ENCODE measurements around the gene EHMT1. TPM values are rescaled to one million over a fixed set of nuclear protein-coding genes. Genes with fewer than 3 reads are reported as not detected.

Gene EHMT1
- total RNA-seq, 2 experiments from 2014 or later: 87.1 to 91.4 TPM

GRCh38 chr9:137789295-137789895, 170.6 kb downstream of the EHMT1 start:
- Mint-ChIP-seq H3K4me3 (no peak overlapping the region), H3K27ac (no peak overlapping the region), H3K9me3 (no peaks in the 10 kb centered on the region), H3K4me1 (peaks cover 24% of the 10 kb centered on the region), H3K36me3 (ENCODE audit: low read depth) (peaks cover 56% of the 10 kb centered on the region), H3K27me3 (no peaks in the 10 kb centered on the region)
- ChIA-PET CTCF (no interaction called here), POLR2A (interaction anchor here (0.6 kb wide), 1 partner anchor 199 kb away, joined by 3 read pairs; no protein-coding TSS in a partner anchor)
- no peak for DNase-seq

- Mint-ChIP-seq H3K36me3 (ENCODE audit: low read depth) (peaks cover 54% of the 10 kb centered on the region), H3K9me3 (no peaks in the 10 kb centered on the region), H3K4me1 (peaks cover 17% of the 10 kb centered on the region), H3K27ac (no peak overlapping the region), H3K27me3 (no peaks in the 10 kb centered on the region), H3K4me3 (no peak overlapping the region)
- ChIA-PET POLR2A (no interaction called here), CTCF (no interaction called here)
- no peak for DNase-seq
These were observed 173.1 kb downstream of the EHMT1 start for GRCh38 chr9:137791947-137792346.

GRCh38 chr9:137793196-137793841, 174.5 kb downstream of the EHMT1 start:
- H3K27me3 Mint-ChIP-seq: no peaks in the 10 kb centered on the region
- peaks cover 11% of the 10 kb centered on the region for H3K4me1 Mint-ChIP-seq
- DNase-seq: no peak
- ChIA-PET CTCF (no interaction called here), POLR2A (no interaction called here)
- H3K4me3 Mint-ChIP-seq: no peak overlapping the region
- peaks cover 56% of the 10 kb centered on the region for H3K36me3 Mint-ChIP-seq (ENCODE audit: low read depth)
- peak overlapping the region; percentile 16 for H3K27ac Mint-ChIP-seq
- no peaks in the 10 kb centered on the region for H3K9me3 Mint-ChIP-seq

GRCh38 chr9:137795156-137795666, 176.4 kb downstream of the EHMT1 start:
- no peaks in the 10 kb centered on the region for H3K27me3 Mint-ChIP-seq
- H3K4me1 Mint-ChIP-seq: no peaks in the 10 kb centered on the region
- DNase-seq: no peak
- ChIA-PET POLR2A (no interaction called here), CTCF (no interaction called here)
- no peak overlapping the region for H3K27ac Mint-ChIP-seq
- H3K9me3 Mint-ChIP-seq: no peaks in the 10 kb centered on the region
- H3K36me3 Mint-ChIP-seq (ENCODE audit: low read depth): peaks cover 56% of the 10 kb centered on the region
- H3K4me3 Mint-ChIP-seq: no peak overlapping the region

GRCh38 chr9:137797206-137798120, 178.7 kb downstream of the EHMT1 start:
- Mint-ChIP-seq H3K27ac (no peak overlapping the region), H3K4me1 (no peaks in the 10 kb centered on the region), H3K9me3 (no peaks in the 10 kb centered on the region), H3K4me3 (no peak overlapping the region), H3K36me3 (ENCODE audit: low read depth) (peaks cover 55% of the 10 kb centered on the region), H3K27me3 (no peaks in the 10 kb centered on the region)
- DNase-seq: no peak
- ChIA-PET CTCF (no interaction called here), POLR2A (no interaction called here)

GRCh38 chr9:137798142-137798541, 179.3 kb downstream of the EHMT1 start:
- Mint-ChIP-seq H3K4me3 (no peak overlapping the region), H3K4me1 (no peaks in the 10 kb centered on the region), H3K27ac (no peak overlapping the region), H3K27me3 (no peaks in the 10 kb centered on the region), H3K36me3 (ENCODE audit: low read depth) (peaks cover 53% of the 10 kb centered on the region), H3K9me3 (no peaks in the 10 kb centered on the region)
- DNase-seq: no peak
- CTCF ChIA-PET: no interaction called here
- POLR2A ChIA-PET: no interaction called here

GRCh38 chr9:137798901-137799629, 180.3 kb downstream of the EHMT1 start:
- CTCF ChIA-PET: no interaction called here

GRCh38 chr9:137799630-137799983, 180.8 kb downstream of the EHMT1 start:
- Mint-ChIP-seq H3K27me3 (no peaks in the 10 kb centered on the region), H3K9me3 (no peaks in the 10 kb centered on the region), H3K4me3 (no peak overlapping the region), H3K27ac (no peak overlapping the region), H3K4me1 (no peaks in the 10 kb centered on the region), H3K36me3 (ENCODE audit: low read depth) (peaks cover 53% of the 10 kb centered on the region)
- DNase-seq: no peak
- ChIA-PET CTCF (no interaction called here), POLR2A (no interaction called here)

More at GRCh38 chr9:137798901-137799629, 180.3 kb downstream of the EHMT1 start:
- POLR2A ChIA-PET: no interaction called here
- Mint-ChIP-seq H3K9me3 (no peaks in the 10 kb centered on the region), H3K27ac (no peak overlapping the region), H3K4me3 (no peak overlapping the region), H3K27me3 (no peaks in the 10 kb centered on the region), H3K36me3 (ENCODE audit: low read depth) (peaks cover 51% of the 10 kb centered on the region), H3K4me1 (no peaks in the 10 kb centered on the region)
- no peak for DNase-seq

GRCh38 chr9:137800196-137801022, 181.6 kb downstream of the EHMT1 start:
- Mint-ChIP-seq H3K4me1 (no peaks in the 10 kb centered on the region), H3K9me3 (no peaks in the 10 kb centered on the region), H3K36me3 (ENCODE audit: low read depth) (peaks cover 57% of the 10 kb centered on the region), H3K4me3 (no peak overlapping the region), H3K27ac (no peak overlapping the region), H3K27me3 (no peaks in the 10 kb centered on the region)
- ChIA-PET CTCF (no interaction called here), POLR2A (no interaction called here)
- DNase-seq: no peak

GRCh38 chr9:137801023-137801319, 182.2 kb downstream of the EHMT1 start:
- Mint-ChIP-seq H3K36me3 (ENCODE audit: low read depth) (peaks cover 52% of the 10 kb centered on the region), H3K27ac (no peak overlapping the region), H3K4me3 (no peak overlapping the region), H3K4me1 (no peaks in the 10 kb centered on the region), H3K9me3 (no peaks in the 10 kb centered on the region), H3K27me3 (no peaks in the 10 kb centered on the region)
- ChIA-PET POLR2A (no interaction called here), CTCF (no interaction called here)
- DNase-seq: no peak

GRCh38 chr9:137802021-137802420, 183.2 kb downstream of the EHMT1 start:
- no peak for DNase-seq
- H3K27ac Mint-ChIP-seq: no peak overlapping the region
- no peaks in the 10 kb centered on the region for H3K4me1 Mint-ChIP-seq
- CTCF ChIA-PET: no interaction called here
- no peaks in the 10 kb centered on the region for H3K9me3 Mint-ChIP-seq
- no peaks in the 10 kb centered on the region for H3K27me3 Mint-ChIP-seq
- H3K4me3 Mint-ChIP-seq: no peak overlapping the region
- peaks cover 56% of the 10 kb centered on the region for H3K36me3 Mint-ChIP-seq (ENCODE audit: low read depth)
- POLR2A ChIA-PET: no interaction called here

GRCh38 chr9:137802521-137803243, 183.9 kb downstream of the EHMT1 start:
- H3K27ac Mint-ChIP-seq: no peak overlapping the region
- no peaks in the 10 kb centered on the region for H3K9me3 Mint-ChIP-seq
- H3K36me3 Mint-ChIP-seq (ENCODE audit: low read depth): peaks cover 53% of the 10 kb centered on the region
- no peak overlapping the region for H3K4me3 Mint-ChIP-seq
- H3K27me3 Mint-ChIP-seq: no peaks in the 10 kb centered on the region
- ChIA-PET CTCF (no interaction called here), POLR2A (no interaction called here)
- H3K4me1 Mint-ChIP-seq: peaks cover 2% of the 10 kb centered on the region
- DNase-seq: no peak

Data from activated CD4-positive, alpha-beta memory T cell treated with anti-CD3 and anti-CD28 coated beads, Interleukin-2, amount 10 ng/mL, durations not matched to agents 7 days and 5 days (primary cell).